Measurements from ENCODE around the gene FRMPD4. TPM values are rescaled to one million over a fixed set of nuclear protein-coding genes. Genes with fewer than 3 reads are reported as not detected.

Gene FRMPD4
- total and polyA plus RNA-seq, 2 donors from 2014 or later, result not detected

DNA sequence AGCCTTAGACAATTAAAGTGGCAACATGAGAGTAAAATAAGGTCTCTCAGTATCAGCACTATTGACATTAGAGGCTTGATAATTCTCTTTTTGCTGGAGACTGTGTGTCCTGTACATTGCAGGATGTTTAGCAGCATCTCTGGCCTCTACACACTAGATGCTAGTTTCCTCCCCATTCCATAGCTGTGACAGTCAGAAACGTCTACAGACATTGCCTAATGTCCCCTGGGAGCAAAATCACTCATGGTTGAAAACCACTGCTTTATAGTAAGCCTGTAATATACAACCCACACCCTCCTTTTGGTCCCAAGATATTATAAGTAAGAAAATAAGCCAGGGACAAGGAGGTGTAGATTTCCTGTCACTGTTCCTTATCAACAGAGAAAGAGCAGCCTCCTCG is 166.0 kb downstream of the FRMPD4 start:
- intact Hi-C loops (cut with DNase I), result no loop called here
- H3K9me3 ChIP-seq (ENCODE audit: control insufficient read depth in 2 of 3, insufficient read depth in 1 of 3, low read length in 3 of 3), result no peaks in the 10 kb centered on the region
- FAIRE-seq (no peak), DNase-seq (no peak)
- H3K4me3 ChIP-seq (ENCODE audit: low read length in 3 of 3), result no peak overlapping the region
- H3K27me3 ChIP-seq (ENCODE audit: control insufficient read depth, insufficient read depth, low read length), result no peaks in the 10 kb centered on the region
- H3K27ac ChIP-seq (ENCODE audit: low read depth in 2 of 2, low read length in 2 of 2), result no peak overlapping the region
- TF ChIP-seq, protein P1, sequence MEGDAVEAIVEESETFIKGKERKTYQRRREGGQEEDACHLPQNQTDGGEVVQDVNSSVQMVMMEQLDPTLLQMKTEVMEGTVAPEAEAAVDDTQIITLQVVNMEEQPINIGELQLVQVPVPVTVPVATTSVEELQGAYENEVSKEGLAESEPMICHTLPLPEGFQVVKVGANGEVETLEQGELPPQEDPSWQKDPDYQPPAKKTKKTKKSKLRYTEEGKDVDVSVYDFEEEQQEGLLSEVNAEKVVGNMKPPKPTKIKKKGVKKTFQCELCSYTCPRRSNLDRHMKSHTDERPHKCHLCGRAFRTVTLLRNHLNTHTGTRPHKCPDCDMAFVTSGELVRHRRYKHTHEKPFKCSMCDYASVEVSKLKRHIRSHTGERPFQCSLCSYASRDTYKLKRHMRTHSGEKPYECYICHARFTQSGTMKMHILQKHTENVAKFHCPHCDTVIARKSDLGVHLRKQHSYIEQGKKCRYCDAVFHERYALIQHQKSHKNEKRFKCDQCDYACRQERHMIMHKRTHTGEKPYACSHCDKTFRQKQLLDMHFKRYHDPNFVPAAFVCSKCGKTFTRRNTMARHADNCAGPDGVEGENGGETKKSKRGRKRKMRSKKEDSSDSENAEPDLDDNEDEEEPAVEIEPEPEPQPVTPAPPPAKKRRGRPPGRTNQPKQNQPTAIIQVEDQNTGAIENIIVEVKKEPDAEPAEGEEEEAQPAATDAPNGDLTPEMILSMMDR (IDR thresholded peaks at IDR 0.05; ENCODE audit: borderline replicate concordance, extremely low read depth, insufficient read depth), result no peak
- no peak overlapping the region for H3K9ac ChIP-seq (ENCODE audit: low read length in 3 of 3)
- H3K36me3 ChIP-seq (ENCODE audit: control insufficient read depth in 2 of 3, insufficient read depth in 3 of 3, low read length in 3 of 3), result no peaks in the 10 kb centered on the region
- no peaks in the 10 kb centered on the region for H3K4me1 ChIP-seq (ENCODE audit: control insufficient read depth in 2 of 3, insufficient read depth in 2 of 3, low read depth in 1 of 3, low read length in 3 of 3)

GRCh38 chrX:12307961-12308360 is 169.7 kb downstream of the FRMPD4 start:
- no peaks in the 10 kb centered on the region for H3K9me3 ChIP-seq (ENCODE audit: control insufficient read depth in 2 of 3, insufficient read depth in 1 of 3, low read length in 3 of 3)
- TF ChIP-seq, protein P1 (IDR thresholded peaks at IDR 0.05; ENCODE audit: borderline replicate concordance, extremely low read depth, insufficient read depth), result no peak
- no peak overlapping the region for H3K4me3 ChIP-seq (ENCODE audit: low read length in 3 of 3)
- H3K4me1 ChIP-seq (ENCODE audit: control insufficient read depth in 2 of 3, insufficient read depth in 2 of 3, low read depth in 1 of 3, low read length in 3 of 3), result no peaks in the 10 kb centered on the region
- DNase-seq, result no peak
- H3K36me3 ChIP-seq (ENCODE audit: control insufficient read depth in 2 of 3, insufficient read depth in 3 of 3, low read length in 3 of 3), result no peaks in the 10 kb centered on the region
- H3K27me3 ChIP-seq (ENCODE audit: control insufficient read depth, insufficient read depth, low read length), result no peaks in the 10 kb centered on the region
- intact Hi-C loops (cut with DNase I), result no loop called here
- H3K27ac ChIP-seq (ENCODE audit: low read depth in 2 of 2, low read length in 2 of 2), result no peak overlapping the region
- no peak overlapping the region for H3K9ac ChIP-seq (ENCODE audit: low read length in 3 of 3)
- no peak for FAIRE-seq

- no peak for DNase-seq
- Histone ChIP-seq H3K4me1 (ENCODE audit: control insufficient read depth in 2 of 3, insufficient read depth in 2 of 3, low read depth in 1 of 3, low read length in 3 of 3) (no peaks in the 10 kb centered on the region), H3K9me3 (ENCODE audit: control insufficient read depth in 2 of 3, insufficient read depth in 1 of 3, low read length in 3 of 3) (no peaks in the 10 kb centered on the region), H3K27me3 (ENCODE audit: control insufficient read depth, insufficient read depth, low read length) (no peaks in the 10 kb centered on the region), H3K9ac (ENCODE audit: low read length in 3 of 3) (no peak overlapping the region), H3K27ac (ENCODE audit: low read depth in 2 of 2, low read length in 2 of 2) (no peak overlapping the region), H3K36me3 (ENCODE audit: control insufficient read depth in 2 of 3, insufficient read depth in 3 of 3, low read length in 3 of 3) (no peaks in the 10 kb centered on the region), H3K4me3 (ENCODE audit: low read length in 3 of 3) (no peak overlapping the region)
- FAIRE-seq, result no peak
- TF ChIP-seq, protein P1 (IDR thresholded peaks at IDR 0.05; ENCODE audit: borderline replicate concordance, extremely low read depth, insufficient read depth), result no peak
- intact Hi-C loops (cut with DNase I), result no loop called here
Measured at GRCh38 chrX:12308420-12308819, 170.1 kb downstream of the FRMPD4 start.

GRCh38 chrX:12309040-12309743 is 170.9 kb downstream of the FRMPD4 start:
- Histone ChIP-seq H3K9ac (ENCODE audit: low read length in 3 of 3) (no peak overlapping the region), H3K4me1 (ENCODE audit: control insufficient read depth in 2 of 3, insufficient read depth in 2 of 3, low read depth in 1 of 3, low read length in 3 of 3) (no peaks in the 10 kb centered on the region), H3K36me3 (ENCODE audit: control insufficient read depth in 2 of 3, insufficient read depth in 3 of 3, low read length in 3 of 3) (no peaks in the 10 kb centered on the region), H3K27ac (ENCODE audit: low read depth in 2 of 2, low read length in 2 of 2) (no peak overlapping the region), H3K27me3 (ENCODE audit: control insufficient read depth, insufficient read depth, low read length) (no peaks in the 10 kb centered on the region), H3K9me3 (ENCODE audit: control insufficient read depth in 2 of 3, insufficient read depth in 1 of 3, low read length in 3 of 3) (no peaks in the 10 kb centered on the region), H3K4me3 (ENCODE audit: low read length in 3 of 3) (no peak overlapping the region)
- TF ChIP-seq, protein P1 (IDR thresholded peaks at IDR 0.05; ENCODE audit: borderline replicate concordance, extremely low read depth, insufficient read depth), result no peak
- FAIRE-seq, result no peak
- intact Hi-C loops (cut with DNase I), result no loop called here
- DNase-seq, result no peak
